K562 (cell line): Measurements from ENCODE around the gene MEX3A. TPM values are rescaled to one million over a fixed set of nuclear protein-coding genes. Genes with fewer than 3 reads are reported as not detected.

Source experiments
- ATAC-seq: fragments of 200-7000 bp; cut with Tn5 transposase; 3 replicates; pipeline ENCODE4 v1.9.1; 2020; ENCODE audit warnings: moderate library complexity
- BruUV-seq: library from RNA; stranded (reverse); fragments of 400-500 nt; replicated peaks from 2 replicates; lab custom pipeline; 2021; lab: Mats Ljungman, UMichigan
- CTCF ChIA-PET: fragments of 300-600 bp; formaldehyde crosslinking; extraction: SDS; loops from one replicate; lab custom pipeline; 2021; ENCODE audit warnings: low intra/inter-chr PET ratio; lab: Yijun Ruan, JAX
- POLR2A ChIA-PET: fragments of 300-600, 350-650 bp; sonication (Branson Sonifier 250); formaldehyde crosslinking; extraction: SDS; loops from one replicate; lab custom pipeline; 2021; ENCODE audit warnings: antibody characterized with exemption, inconsistent platforms; lab: Yijun Ruan, JAX
- DNase-seq, 4 experiments: peaks; one replicate each; pipeline versions ENCODE4 v3.0.0 to v3.0.0-alpha.2; 2011 to 2018; ENCODE audit warnings: low spot score in 3 of 4, mixed read lengths in 3 of 4; ENCODE audit errors: extremely low read depth in 1 of 4
- FAIRE-seq: peaks from 2 replicates; lab custom pipeline; 2011; peaks lifted over from hg19 to GRCh38; lab: Jason Lieb, UNC
- H2AFZ ChIP-seq: 2 replicates; pipeline ENCODE4 v1.6.0; 2011; ENCODE audit warnings: low read depth, low read length, control low read depth, inconsistent platforms
- H3K27ac ChIP-seq: fragments of 200-600 bp; 3 replicates; pipeline ENCODE4 v1.8.0; 2011; ENCODE audit warnings: low read depth, mild to moderate bottlenecking, control low read depth, inconsistent platforms, low read length, moderate library complexity, mixed read lengths; ENCODE audit errors: extremely low read depth
- H3K27me3 ChIP-seq, 2 experiments: fragments of 300-600 bp in 1 of 2; 2 replicates in 1 of 2; 3 replicates in 1 of 2; pipeline versions ENCODE4 v1.6.0 to v1.8.0; 2011; ENCODE audit warnings: inconsistent platforms in 2 of 2, low read length in 2 of 2, mild to moderate bottlenecking in 1 of 2, mixed read lengths in 1 of 2, moderate library complexity in 1 of 2; ENCODE audit not compliant: control insufficient read depth in 2 of 2, insufficient read depth in 2 of 2
- H3K36me3 ChIP-seq: fragments of 300-600 bp; 3 replicates; pipeline ENCODE4 v1.8.0; 2011; ENCODE audit warnings: mild to moderate bottlenecking, low read length, inconsistent platforms; ENCODE audit not compliant: control insufficient read depth, insufficient read depth
- H3K4me1 ChIP-seq, 2 experiments: fragments of 200-600 bp in 1 of 2; replicated peaks in 1 of 2; 2 replicates in 1 of 2; 3 replicates in 1 of 2; pipeline versions ENCODE4 v1.5.1 to v1.8.0; 2011; ENCODE audit warnings: inconsistent platforms in 2 of 2, low read length in 2 of 2, mild to moderate bottlenecking in 1 of 2, mixed read lengths in 1 of 2, moderate library complexity in 1 of 2; ENCODE audit not compliant: control insufficient read depth in 2 of 2, insufficient read depth in 2 of 2
- H3K4me2 ChIP-seq: 2 replicates; pipeline ENCODE4 v1.6.1; 2011; ENCODE audit warnings: low read length, control low read depth, inconsistent platforms, mixed read lengths; ENCODE audit not compliant: insufficient read depth
- H3K4me3 ChIP-seq: fragments of 200-600 bp; sonication (generic), shearing (Covaris generic); 2 replicates; pipeline ENCODE4 v1.5.1; 2016; ENCODE audit warnings: control low read depth, inconsistent platforms
- H3K79me2 ChIP-seq: fragments of 200-600 bp; 3 replicates; pipeline ENCODE4 v1.8.0; 2011; ENCODE audit warnings: low read length, inconsistent platforms; ENCODE audit not compliant: control insufficient read depth, insufficient read depth
- H3K9ac ChIP-seq, 2 experiments: 2 replicates each; pipeline versions ENCODE4 v1.6.0 to v1.6.1; 2011; ENCODE audit warnings: low read depth in 2 of 2, low read length in 2 of 2, control low read depth in 1 of 2, inconsistent platforms in 1 of 2, mild to moderate bottlenecking in 1 of 2, mixed read lengths in 1 of 2; ENCODE audit not compliant: insufficient read depth in 1 of 2
- H3K9me1 ChIP-seq: one replicate; pipeline ENCODE4 v1.6.0; 2011; ENCODE audit warnings: inconsistent platforms, mild to moderate bottlenecking, low read length, moderate library complexity; ENCODE audit not compliant: control insufficient read depth, insufficient read depth
- H3K9me3 ChIP-seq: replicated peaks from 2 replicates; pipeline ENCODE4 v1.5.1; 2011; ENCODE audit warnings: low read depth, low read length, inconsistent platforms; ENCODE audit not compliant: control insufficient read depth, insufficient read depth
- H4K20me1 ChIP-seq: replicated peaks from 2 replicates; pipeline ENCODE4 v1.6.1; 2011; ENCODE audit warnings: low read length, inconsistent platforms, mixed read lengths; ENCODE audit not compliant: control insufficient read depth, insufficient read depth
- BRF1 ChIP-seq: IDR thresholded peaks from 3 replicates; pipeline ENCODE4 v1.6.1; 2011; ENCODE audit warnings: borderline replicate concordance, mild to moderate bottlenecking; ENCODE audit not compliant: insufficient read length; ENCODE audit errors: extremely low read depth
- CEBPG ChIP-seq, 3 experiments: fragments of 200-800 bp in 1 of 3; sonication (Bioruptor generic) in 1 of 3; sonication (generic) in 1 of 3; formaldehyde crosslinking in 1 of 3; IDR thresholded peaks in 2 of 3; conservative IDR thresholded peaks in 1 of 3; 2 replicates each; pipeline versions ENCODE4 v1.6.1 to v1.8.0; 2016 to 2022; ENCODE audit warnings: missing compliant biosample characterization in 2 of 3, missing genetic modification characterization in 2 of 3, mild to moderate bottlenecking in 1 of 3, missing genetic modification reagents in 1 of 3
- EHMT2 ChIP-seq: fragments of 450-650 bp; IDR thresholded peaks from 2 replicates; pipeline ENCODE4 v1.6.1; 2018; ENCODE audit warnings: antibody characterized with exemption
- FOXP1 ChIP-seq: sonication (generic); formaldehyde crosslinking; IDR thresholded peaks from 2 replicates; pipeline ENCODE4 v1.8.0; 2022; ENCODE audit warnings: mild to moderate bottlenecking, missing genetic modification reagents
- LEF1 ChIP-seq: fragments of 450-650 bp; IDR thresholded peaks from 2 replicates; pipeline ENCODE4 v1.6.1; 2016; ENCODE audit warnings: mild to moderate bottlenecking
- POLR2G ChIP-seq: fragments of 200-400 bp; formaldehyde crosslinking; IDR thresholded peaks from 2 replicates; pipeline ENCODE4 v1.6.1; 2017; ENCODE audit warnings: low read depth, mild to moderate bottlenecking, antibody characterized with exemption, low read length, moderate library complexity
- RBM22 ChIP-seq: fragments of 200-400 bp; formaldehyde crosslinking; IDR thresholded peaks from 2 replicates; pipeline ENCODE4 v1.6.1; 2018; ENCODE audit warnings: low read length, low read depth; ENCODE audit not compliant: poor library complexity, severe bottlenecking
- SMAD4 ChIP-seq: fragments of 250-450 bp; sonication (Bioruptor Pico); conservative IDR thresholded peaks from 2 replicates; pipeline ENCODE4 v1.8.0; 2021; ENCODE audit warnings: inconsistent platforms, mild to moderate bottlenecking, moderate library complexity
- ZNF77 ChIP-seq: fragments of 250-450 bp; sonication (Bioruptor Pico); IDR thresholded peaks from 2 replicates; pipeline ENCODE4 v1.5.0; 2020
- WGBS: fragments of 100-300 bp; shearing (Covaris generic); methylation state at CpG from one replicate; pipeline ENCODE4 v1.1.6; 2016; ENCODE audit warnings: low coverage, mixed read lengths; ENCODE audit not compliant: insufficient coverage; ENCODE audit errors: missing lambda C conversion rate; 5-methylcytosine and 5-hydroxymethylcytosine counted together
- in situ Hi-C: fragments of 300-500 bp; cut with MboI; formaldehyde crosslinking; loops from 4 replicates; pipeline ENCODE4 v1.15.0; 2018; ENCODE audit warnings: inconsistent platforms, mixed read lengths
- intact Hi-C: fragments of 100-400 bp; cut with micrococcal nuclease; formaldehyde crosslinking; loops from 2 replicates; pipeline ENCODE4 v1.14.2; 2022
- polyA plus RNA-seq, 8 experiments: library from polyadenylated mRNA; depleted of rRNA in 4 of 8; stranded (reverse) in 5 of 8; unstranded in 3 of 8; fragments of >200 nt; fragmentation: Nextera tagmentation in 2 of 8; fragmentation: Illumina TruSeq in 1 of 8; extraction: Ambion mirVana in 2 of 8; extraction: Trizol in 1 of 8; gene quantifications; 2 replicates each; pipeline versions ENCODE4 v1.2.1 to v1.2.3, GENCODE V29; 2011 to 2014; ENCODE audit warnings: inconsistent platforms in 1 of 8, missing spikeins in 1 of 8
- total RNA-seq, 7 experiments: library from RNA; depleted of rRNA in 6 of 7; stranded (reverse); fragments of >200 nt in 6 of 7; fragmentation: Illumina TruSeq in 2 of 7; extraction: Trizol in 2 of 7; gene quantifications; 2 replicates each; pipeline versions ENCODE4 v1.2.1 to v1.2.3, GENCODE V29; 2011 to 2021; ENCODE audit warnings: low replicate concordance in 1 of 7
- TF ChIP-seq, protein P1 (sequence below): fragments of 450-650 bp; IDR thresholded peaks from 2 replicates; pipeline ENCODE4 v1.6.1; 2016; ENCODE audit warnings: antibody characterized with exemption
- TF ChIP-seq, protein P2 (sequence below): sonication (generic); formaldehyde crosslinking; IDR thresholded peaks from 2 replicates; pipeline ENCODE4 v1.8.1; 2023; ENCODE audit warnings: mild to moderate bottlenecking, missing genetic modification reagents
- TF ChIP-seq, protein P3 (sequence below): fragments of 450-650 bp; IDR thresholded peaks from 2 replicates; pipeline ENCODE4 v1.6.1; 2018; ENCODE audit not compliant: partially characterized antibody

Gene MEX3A
- total and polyA plus RNA-seq, 9 of the 15 experiments (the other 6 are each of a cell fraction or from before 2014, with no cell fraction given), result 0.36 to 13.7 (median 5.2) TPM

DNA sequence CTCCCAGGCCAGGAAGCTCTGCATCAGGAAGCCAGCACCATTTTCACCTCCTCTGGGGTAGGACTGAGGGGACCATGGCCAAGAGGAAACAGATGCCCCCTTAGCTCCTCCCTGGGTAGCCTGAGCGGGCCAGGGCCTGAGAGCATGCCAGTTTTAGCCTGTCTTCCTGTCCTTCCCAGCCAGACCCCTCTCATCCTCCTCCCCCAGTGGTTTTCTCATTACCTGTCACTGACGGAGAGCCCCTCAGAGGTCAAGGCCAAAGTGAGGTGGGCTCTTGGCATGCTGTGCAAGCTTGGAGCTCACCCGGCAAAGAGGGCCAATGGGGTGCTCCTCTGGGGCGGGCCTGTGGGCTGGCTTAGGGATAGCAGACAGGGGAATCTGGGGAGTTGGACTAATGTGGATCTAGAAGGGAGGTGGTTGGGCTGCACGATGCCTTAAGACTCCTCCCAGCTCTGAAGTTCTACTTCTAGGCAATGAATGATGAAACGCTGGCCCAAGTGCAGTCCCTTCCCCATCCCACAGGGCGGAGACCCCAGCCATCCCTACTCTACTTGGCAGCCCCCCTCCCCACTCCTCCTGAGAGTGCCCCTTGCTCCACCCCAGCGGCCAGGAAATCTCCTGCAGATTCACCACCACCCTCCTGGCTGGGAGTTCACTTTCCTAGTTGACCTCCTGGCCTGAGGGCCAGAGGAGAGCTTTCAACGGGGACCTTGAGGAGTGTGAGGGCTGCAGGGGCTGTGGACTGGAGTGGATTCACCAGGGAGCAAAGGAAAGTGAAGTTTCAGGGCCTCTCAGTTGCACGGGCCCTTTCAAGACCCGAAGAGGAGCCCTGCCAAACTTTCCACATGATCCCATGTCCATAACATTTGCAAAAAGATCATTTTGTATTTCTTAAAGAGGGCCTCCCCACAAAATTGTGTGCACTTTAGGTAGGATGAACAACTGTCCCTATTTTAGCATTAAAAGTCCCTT lies 22.9 kb upstream of the MEX3A start:
- Histone ChIP-seq H3K9me1 (peaks cover 7% of the 10 kb centered on the region), H3K4me2 (peak overlapping the region; percentile 94), H3K36me3 (no peaks in the 10 kb centered on the region), H3K4me1 (peaks cover 33 to 55% of the 10 kb centered on the region in 2 experiments), H2AFZ (peak overlapping the region; percentile 89), H4K20me1 (no peaks in the 10 kb centered on the region), H3K9ac (peak overlapping the region; percentile 90 to 92), H3K27ac (peak overlapping the region; percentile 97), H3K9me3 (no peaks in the 10 kb centered on the region), H3K27me3 (no peaks in the 10 kb centered on the region), H3K79me2 (peaks cover 4% of the 10 kb centered on the region; the same call in 1 of the 3 replicates), H3K4me3 (peak overlapping the region; percentile 32; the same call in 1 of the 2 replicates)
- ATAC-seq (peak; percentile 32), FAIRE-seq (no peak), DNase-seq (peak in 2 of 4 experiments; percentile 48 to 50)
- no TSS peak for BruUV-seq
- in situ Hi-C loops (no loop called here), intact Hi-C loops (no loop called here)
- 44% methylated on average over 11 of the region's 11 CpGs for WGBS
- ChIA-PET CTCF (no interaction called here), POLR2A (interaction anchor here (0.6 to 12.5 kb wide), 8 partner anchors 8 to 222 kb away, joined by 3 to 164 read pairs (median 4); partner anchors contain the start of genes LMNA and PMF1)
- TF ChIP-seq CEBPG (CRISPR knock-in tag; IDR thresholded peaks at IDR 0.05), result peak; percentile 65; the same call in 1 of the 2 replicates
- TF ChIP-seq CEBPG (tag; conservative IDR thresholded peaks at IDR 0.05 in 1 of 2, IDR thresholded peaks at IDR 0.05 in 1 of 2), result 0 out of 4 replicates have a peak, but pooled peaks of 1 of the 2 experiments have one; percentile 6
- no peak for TF ChIP-seq EHMT2
- TF ChIP-seq POLR2G, result no peak
- no peak for TF ChIP-seq ZNF77 (CRISPR knock-in tag)
- TF ChIP-seq LEF1, result no peak
- no peak for TF ChIP-seq RBM22
- 0 out of 2 replicates have a peak, but pooled peaks have one; percentile 25 for TF ChIP-seq SMAD4
- TF ChIP-seq BRF1, result no peak
- TF ChIP-seq, protein P1, sequence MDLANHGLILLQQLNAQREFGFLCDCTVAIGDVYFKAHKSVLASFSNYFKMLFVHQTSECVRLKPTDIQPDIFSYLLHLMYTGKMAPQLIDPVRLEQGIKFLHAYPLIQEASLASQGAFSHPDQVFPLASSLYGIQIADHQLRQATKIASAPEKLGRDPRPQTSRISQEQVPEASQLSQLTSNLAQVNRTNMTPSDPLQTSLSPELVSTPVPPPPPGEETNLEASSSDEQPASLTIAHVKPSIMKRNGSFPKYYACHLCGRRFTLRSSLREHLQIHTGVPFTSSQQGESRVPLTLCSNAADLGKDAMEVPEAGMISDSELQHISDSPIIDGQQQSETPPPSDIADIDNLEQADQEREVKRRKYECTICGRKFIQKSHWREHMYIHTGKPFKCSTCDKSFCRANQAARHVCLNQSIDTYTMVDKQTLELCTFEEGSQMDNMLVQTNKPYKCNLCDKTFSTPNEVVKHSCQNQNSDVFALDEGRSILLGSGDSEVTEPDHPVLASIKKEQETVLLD, result no peak
- no peak for TF ChIP-seq FOXP1 (CRISPR knock-in tag)
- TF ChIP-seq, protein P2, sequence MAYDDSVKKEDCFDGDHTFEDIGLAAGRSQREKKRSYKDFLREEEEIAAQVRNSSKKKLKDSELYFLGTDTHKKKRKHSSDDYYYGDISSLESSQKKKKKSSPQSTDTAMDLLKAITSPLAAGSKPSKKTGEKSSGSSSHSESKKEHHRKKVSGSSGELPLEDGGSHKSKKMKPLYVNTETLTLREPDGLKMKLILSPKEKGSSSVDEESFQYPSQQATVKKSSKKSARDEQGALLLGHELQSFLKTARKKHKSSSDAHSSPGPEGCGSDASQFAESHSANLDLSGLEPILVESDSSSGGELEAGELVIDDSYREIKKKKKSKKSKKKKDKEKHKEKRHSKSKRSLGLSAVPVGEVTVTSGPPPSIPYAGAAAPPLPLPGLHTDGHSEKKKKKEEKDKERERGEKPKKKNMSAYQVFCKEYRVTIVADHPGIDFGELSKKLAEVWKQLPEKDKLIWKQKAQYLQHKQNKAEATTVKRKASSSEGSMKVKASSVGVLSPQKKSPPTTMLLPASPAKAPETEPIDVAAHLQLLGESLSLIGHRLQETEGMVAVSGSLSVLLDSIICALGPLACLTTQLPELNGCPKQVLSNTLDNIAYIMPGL, result no peak
- TF ChIP-seq, protein P3, sequence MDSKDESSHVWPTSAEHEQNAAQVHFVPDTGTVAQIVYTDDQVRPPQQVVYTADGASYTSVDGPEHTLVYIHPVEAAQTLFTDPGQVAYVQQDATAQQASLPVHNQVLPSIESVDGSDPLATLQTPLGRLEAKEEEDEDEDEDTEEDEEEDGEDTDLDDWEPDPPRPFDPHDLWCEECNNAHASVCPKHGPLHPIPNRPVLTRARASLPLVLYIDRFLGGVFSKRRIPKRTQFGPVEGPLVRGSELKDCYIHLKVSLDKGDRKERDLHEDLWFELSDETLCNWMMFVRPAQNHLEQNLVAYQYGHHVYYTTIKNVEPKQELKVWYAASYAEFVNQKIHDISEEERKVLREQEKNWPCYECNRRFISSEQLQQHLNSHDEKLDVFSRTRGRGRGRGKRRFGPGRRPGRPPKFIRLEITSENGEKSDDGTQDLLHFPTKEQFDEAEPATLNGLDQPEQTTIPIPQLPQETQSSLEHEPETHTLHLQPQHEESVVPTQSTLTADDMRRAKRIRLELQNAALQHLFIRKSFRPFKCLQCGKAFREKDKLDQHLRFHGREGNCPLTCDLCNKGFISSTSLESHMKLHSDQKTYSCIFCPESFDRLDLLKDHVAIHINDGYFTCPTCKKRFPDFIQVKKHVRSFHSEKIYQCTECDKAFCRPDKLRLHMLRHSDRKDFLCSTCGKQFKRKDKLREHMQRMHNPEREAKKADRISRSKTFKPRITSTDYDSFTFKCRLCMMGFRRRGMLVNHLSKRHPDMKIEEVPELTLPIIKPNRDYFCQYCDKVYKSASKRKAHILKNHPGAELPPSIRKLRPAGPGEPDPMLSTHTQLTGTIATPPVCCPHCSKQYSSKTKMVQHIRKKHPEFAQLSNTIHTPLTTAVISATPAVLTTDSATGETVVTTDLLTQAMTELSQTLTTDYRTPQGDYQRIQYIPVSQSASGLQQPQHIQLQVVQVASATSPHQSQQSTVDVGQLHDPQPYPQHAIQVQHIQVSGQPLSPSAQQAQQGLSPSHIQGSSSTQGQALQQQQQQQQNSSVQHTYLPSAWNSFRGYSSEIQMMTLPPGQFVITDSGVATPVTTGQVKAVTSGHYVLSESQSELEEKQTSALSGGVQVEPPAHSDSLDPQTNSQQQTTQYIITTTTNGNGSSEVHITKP, result peak; percentile 22
